Epithelial cell of esophagus (primary cell): ENCODE measurements around the gene TSPAN18.

Source experiments
- DNase-seq: peaks from one replicate; pipeline ENCODE4 v3.0.0; 2010; ENCODE audit warnings: low read depth
- H3K4me3 ChIP-seq: 2 replicates; pipeline ENCODE4 v1.5.1; 2011; ENCODE audit warnings: mild to moderate bottlenecking, low read length, control low read depth
- TF ChIP-seq, protein P1 (sequence below): IDR thresholded peaks from 2 replicates; pipeline ENCODE4 v1.5.1; 2011; ENCODE audit warnings: low read depth, mild to moderate bottlenecking, low read length, control low read depth, inconsistent platforms; ENCODE audit not compliant: insufficient read depth; ENCODE audit errors: missing control alignments

TSPAN18 gene

GRCh38 chr11:44816761-44817160, 90.0 kb downstream of the TSPAN18 start:
- no peak overlapping the region for H3K4me3 ChIP-seq
- TF ChIP-seq, protein P1, sequence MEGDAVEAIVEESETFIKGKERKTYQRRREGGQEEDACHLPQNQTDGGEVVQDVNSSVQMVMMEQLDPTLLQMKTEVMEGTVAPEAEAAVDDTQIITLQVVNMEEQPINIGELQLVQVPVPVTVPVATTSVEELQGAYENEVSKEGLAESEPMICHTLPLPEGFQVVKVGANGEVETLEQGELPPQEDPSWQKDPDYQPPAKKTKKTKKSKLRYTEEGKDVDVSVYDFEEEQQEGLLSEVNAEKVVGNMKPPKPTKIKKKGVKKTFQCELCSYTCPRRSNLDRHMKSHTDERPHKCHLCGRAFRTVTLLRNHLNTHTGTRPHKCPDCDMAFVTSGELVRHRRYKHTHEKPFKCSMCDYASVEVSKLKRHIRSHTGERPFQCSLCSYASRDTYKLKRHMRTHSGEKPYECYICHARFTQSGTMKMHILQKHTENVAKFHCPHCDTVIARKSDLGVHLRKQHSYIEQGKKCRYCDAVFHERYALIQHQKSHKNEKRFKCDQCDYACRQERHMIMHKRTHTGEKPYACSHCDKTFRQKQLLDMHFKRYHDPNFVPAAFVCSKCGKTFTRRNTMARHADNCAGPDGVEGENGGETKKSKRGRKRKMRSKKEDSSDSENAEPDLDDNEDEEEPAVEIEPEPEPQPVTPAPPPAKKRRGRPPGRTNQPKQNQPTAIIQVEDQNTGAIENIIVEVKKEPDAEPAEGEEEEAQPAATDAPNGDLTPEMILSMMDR, result no peak
- no peak for DNase-seq

DNA sequence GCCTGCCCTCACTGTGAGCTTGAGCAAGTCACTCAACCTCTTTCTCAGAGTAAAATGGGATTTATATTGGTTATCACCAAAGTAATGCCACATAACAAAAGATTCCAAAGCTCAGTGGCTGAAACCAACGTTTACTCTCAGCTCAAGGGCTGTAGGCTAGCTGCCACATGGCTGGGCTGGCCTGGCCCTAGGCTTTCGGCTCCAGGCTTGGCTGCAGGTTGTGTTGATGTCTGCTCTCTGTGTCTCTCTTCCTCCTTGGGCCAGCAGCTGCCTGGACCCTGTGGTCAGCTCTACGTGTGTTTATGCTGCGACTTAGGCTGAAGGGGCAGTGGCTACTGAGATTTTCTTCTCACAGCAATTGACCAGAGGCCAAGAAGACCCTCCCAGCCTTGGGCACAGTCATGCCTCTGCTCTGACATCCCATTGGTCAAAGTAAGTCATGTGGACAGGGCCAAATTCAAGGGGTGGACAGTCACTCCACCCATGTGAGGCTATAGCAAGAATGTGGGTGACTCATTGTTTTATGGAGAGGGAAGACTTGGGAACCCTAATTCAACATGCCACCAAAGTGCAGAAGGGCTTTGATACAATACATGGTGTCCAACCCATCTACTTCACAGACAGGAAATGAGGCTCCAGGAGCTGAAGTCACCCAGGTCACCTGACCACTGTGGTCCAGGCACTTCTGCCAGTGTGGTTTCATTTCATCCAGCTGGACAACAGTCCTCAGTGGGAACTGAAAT, 90.6 kb downstream of the TSPAN18 start:
- DNase-seq, result no peak
- TF ChIP-seq, protein P1, result no peak
- H3K4me3 ChIP-seq, result no peak overlapping the region

GRCh38 chr11:44818110-44818509, 91.3 kb downstream of the TSPAN18 start:
- DNase-seq, result no peak
- no peak overlapping the region for H3K4me3 ChIP-seq
- TF ChIP-seq, protein P1, result no peak

DNA sequence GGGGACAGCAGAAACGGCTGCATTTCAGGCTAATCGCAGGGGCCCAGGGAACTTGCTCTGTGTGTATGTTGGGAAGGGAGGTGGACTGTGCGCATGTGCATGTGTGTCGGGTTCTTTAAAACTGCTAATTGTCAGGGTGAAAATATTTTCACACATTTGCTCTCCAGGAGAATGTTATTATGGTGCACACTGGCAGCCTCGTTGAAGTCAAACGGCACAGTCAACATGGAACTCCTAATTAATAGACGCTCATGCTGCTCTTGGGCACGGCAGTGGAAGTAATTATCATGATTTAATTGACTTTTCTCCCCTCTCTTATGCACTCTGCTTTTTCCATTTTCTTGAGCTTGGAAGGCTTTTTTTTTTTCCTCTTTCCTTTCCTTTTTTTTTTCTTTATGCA, 92.6 kb downstream of the TSPAN18 start:
- H3K4me3 ChIP-seq, result no peak overlapping the region
- DNase-seq, result no peak
- TF ChIP-seq, protein P1, result no peak

GRCh38 chr11:44822369-44822768, 95.6 kb downstream of the TSPAN18 start:
- DNase-seq, result no peak
- TF ChIP-seq, protein P1, result no peak
- H3K4me3 ChIP-seq, result no peak overlapping the region

- TF ChIP-seq, protein P1, result no peak
- H3K4me3 ChIP-seq, result no peak overlapping the region
- no peak for DNase-seq
These were observed 96.2 kb downstream of the TSPAN18 start for GRCh38 chr11:44823006-44823405.

DNA sequence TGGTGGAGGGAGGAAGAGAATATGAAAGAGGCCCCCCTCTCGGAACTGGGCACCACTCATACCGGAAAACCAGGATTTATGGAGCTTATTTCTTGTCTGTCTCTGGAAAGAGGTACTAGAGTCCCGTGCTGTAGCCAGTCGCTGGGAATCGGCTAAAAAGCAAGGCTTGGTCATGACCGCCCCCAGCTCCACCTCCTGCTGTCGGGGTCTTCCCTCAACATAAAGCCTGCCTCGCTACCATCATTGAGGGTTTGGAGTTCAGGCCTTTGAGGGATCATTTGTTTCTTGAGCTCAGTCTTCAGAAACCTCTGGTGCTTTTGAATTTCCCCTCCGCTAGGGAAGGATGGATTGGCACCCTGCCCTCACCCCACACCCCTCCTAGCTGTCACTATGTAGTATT, 97.1 kb downstream of the TSPAN18 start:
- H3K4me3 ChIP-seq, result no peak overlapping the region
- TF ChIP-seq, protein P1, result no peak
- no peak for DNase-seq
